GM10266 (cell line): ENCODE results near the gene MADCAM1.

ENCODE experiments used
- DNase-seq: peaks from one replicate; pipeline ENCODE4 v3.0.0; 2012; ENCODE audit errors: extremely low spot score
- CTCF ChIP-seq: IDR thresholded peaks from 2 replicates; pipeline ENCODE4 v1.5.1; 2012; ENCODE audit warnings: mild to moderate bottlenecking, low read depth; ENCODE audit not compliant: control insufficient read depth, insufficient read depth; ENCODE audit errors: missing control alignments

Gene MADCAM1

GRCh38 chr19:513368-514165 is 17.3 kb downstream of the MADCAM1 start:
- TF ChIP-seq CTCF = no peak

GRCh38 chr19:514166-514663 is 17.9 kb downstream of the MADCAM1 start:
- DNase-seq = no peak
- no peak for TF ChIP-seq CTCF

More at GRCh38 chr19:513368-514165, 17.3 kb downstream of the MADCAM1 start:
- no peak for DNase-seq

GRCh38 chr19:517721-518597 is 21.7 kb downstream of the MADCAM1 start:
- no peak for DNase-seq
- no peak for TF ChIP-seq CTCF

GRCh38 chr19:518598-519231 is 22.4 kb downstream of the MADCAM1 start:
- no peak for DNase-seq
- no peak for TF ChIP-seq CTCF

GRCh38 chr19:519449-519865 is 23.2 kb downstream of the MADCAM1 start:
- no peak for DNase-seq
- TF ChIP-seq CTCF = no peak

- no peak for TF ChIP-seq CTCF
- no peak for DNase-seq
These were observed 26.4 kb downstream of the MADCAM1 start for GRCh38 chr19:522726-523125.
